ENCODE measurements around the gene NR1D2. TPM values are rescaled to one million over a fixed set of nuclear protein-coding genes. Genes with fewer than 3 reads are reported as not detected.
A peak's percentile ranks its signal among the peaks of the same experiment; 100 is the strongest.

Gene NR1D2
- polyA plus RNA-seq, 2 of the 4 experiments (the other 2 are of a cell fraction) = 7.2 to 18.6 TPM

DNA sequence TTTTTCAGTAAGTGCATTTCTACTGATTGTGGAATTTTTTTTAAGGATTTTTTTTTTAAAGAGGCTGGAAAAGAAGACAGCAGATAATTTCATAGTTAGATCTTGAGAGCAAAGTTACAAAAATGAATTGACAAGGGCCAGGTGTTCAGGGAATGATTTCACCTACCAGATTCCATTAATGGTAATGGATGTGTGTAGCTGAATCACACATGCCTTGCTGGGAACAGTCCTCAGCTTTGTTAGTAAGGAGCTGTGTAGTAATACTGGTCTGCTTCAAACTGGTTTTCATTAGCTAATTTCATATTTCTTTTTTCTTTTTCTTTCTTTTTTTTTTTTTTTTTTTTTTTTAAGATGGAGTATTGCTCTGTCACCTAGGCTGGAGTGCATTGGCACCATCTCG is 16.0 kb downstream of the NR1D2 start:
- Histone ChIP-seq H3K4me3 (no peak overlapping the region), H3K9me3 (no peaks in the 10 kb centered on the region), H3K4me1 (peaks cover 46% of the 10 kb centered on the region), H3K4me2 (no peak overlapping the region), H3K27ac (peak overlapping the region in 1 of 2 experiments; percentile 51; a peak in 1 of 6 replicates)
- no peak for DNase-seq (ENCODE audit: low read depth in 1 of 2, low spot score in 1 of 2)
- WGBS (ENCODE audit: missing lambda C conversion rate) = 93% methylated on average over 1 of the region's 1 CpG
- no peak for FAIRE-seq
- no peak for ATAC-seq
- ChIA-PET CTCF (no interaction called here), POLR2A (interaction anchor here (0.6 to 2.7 kb wide), 6 partner anchors 10 to 282 kb away, joined by 3 to 8 read pairs (median 3); partner anchors contain the start of genes NKIRAS1 and RPL15)
- TF ChIP-seq FOSB (CRISPR knock-in tag; IDR thresholded peaks at IDR 0.05) = no peak
- no peak for TF ChIP-seq GATA3 (IDR thresholded peaks at IDR 0.05; ENCODE audit: borderline replicate concordance)
- TF ChIP-seq, protein P1, sequence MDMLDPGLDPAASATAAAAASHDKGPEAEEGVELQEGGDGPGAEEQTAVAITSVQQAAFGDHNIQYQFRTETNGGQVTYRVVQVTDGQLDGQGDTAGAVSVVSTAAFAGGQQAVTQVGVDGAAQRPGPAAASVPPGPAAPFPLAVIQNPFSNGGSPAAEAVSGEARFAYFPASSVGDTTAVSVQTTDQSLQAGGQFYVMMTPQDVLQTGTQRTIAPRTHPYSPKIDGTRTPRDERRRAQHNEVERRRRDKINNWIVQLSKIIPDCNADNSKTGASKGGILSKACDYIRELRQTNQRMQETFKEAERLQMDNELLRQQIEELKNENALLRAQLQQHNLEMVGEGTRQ (IDR thresholded peaks at IDR 0.05) = no peak
- TF ChIP-seq CBX2 (IDR thresholded peaks at IDR 0.05; ENCODE audit: borderline replicate concordance, low read depth) = no peak
- TF ChIP-seq TP53 (CRISPR knock-in tag; IDR thresholded peaks at IDR 0.05) = no peak
- no peak for TF ChIP-seq JUN (IDR thresholded peaks at IDR 0.05)
- TF ChIP-seq ZSCAN20 (CRISPR knock-in tag; IDR thresholded peaks at IDR 0.05) = no peak
- no peak for TF ChIP-seq CHD2 (IDR thresholded peaks at IDR 0.05; ENCODE audit: low read length, partially characterized antibody)
- TF ChIP-seq SREBF2 (IDR thresholded peaks at IDR 0.05) = no peak
- TF ChIP-seq ZNF302 (CRISPR knock-in tag; IDR thresholded peaks at IDR 0.05) = no peak
- no peak for TF ChIP-seq FOXS1 (CRISPR knock-in tag; IDR thresholded peaks at IDR 0.05)
- TF ChIP-seq SMC3 (IDR thresholded peaks at IDR 0.05) = no peak
- TF ChIP-seq KDM5A (IDR thresholded peaks at IDR 0.05) = no peak

DNA sequence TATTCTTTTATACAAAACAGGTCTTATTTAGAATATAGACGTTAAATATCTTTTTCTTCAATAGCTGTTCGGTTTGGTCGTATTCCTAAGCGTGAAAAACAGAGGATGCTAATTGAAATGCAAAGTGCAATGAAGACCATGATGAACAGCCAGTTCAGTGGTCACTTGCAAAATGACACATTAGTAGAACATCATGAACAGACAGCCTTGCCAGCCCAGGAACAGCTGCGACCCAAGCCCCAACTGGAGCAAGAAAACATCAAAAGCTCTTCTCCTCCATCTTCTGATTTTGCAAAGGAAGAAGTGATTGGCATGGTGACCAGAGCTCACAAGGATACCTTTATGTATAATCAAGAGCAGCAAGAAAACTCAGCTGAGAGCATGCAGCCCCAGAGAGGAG is 16.8 kb downstream of the NR1D2 start:
- CTCF ChIA-PET = interaction anchor here (0.9 to 1.2 kb wide), 2 partner anchors 11 to 128 kb away, joined by 3 read pairs; no protein-coding TSS in a partner anchor
- Histone ChIP-seq H3K9me3 (no peaks in the 10 kb centered on the region), H3K4me2 (no peak overlapping the region), H3K4me3 (no peak overlapping the region), H3K27ac (peak overlapping the region in 1 of 2 experiments; percentile 51; a peak in 1 of 6 replicates), H3K4me1 (peaks cover 46% of the 10 kb centered on the region)
- ATAC-seq = no peak
- POLR2A ChIA-PET = interaction anchor here (0.7 to 2.7 kb wide), 3 partner anchors 10 to 45 kb away, joined by 3 to 8 read pairs (median 3); partner anchors contain the start of genes NKIRAS1 and RPL15
- WGBS (ENCODE audit: missing lambda C conversion rate) = 90% methylated on average over 5 of the region's 5 CpGs
- FAIRE-seq = no peak
- DNase-seq (ENCODE audit: low read depth in 1 of 2, low spot score in 1 of 2) = no peak
- TF ChIP-seq FOXS1 (CRISPR knock-in tag; IDR thresholded peaks at IDR 0.05) = no peak
- TF ChIP-seq CBX2 (IDR thresholded peaks at IDR 0.05; ENCODE audit: borderline replicate concordance, low read depth) = no peak
- no peak for TF ChIP-seq CHD4 (IDR thresholded peaks at IDR 0.05; ENCODE audit: borderline replicate concordance)
- TF ChIP-seq, protein P2, sequence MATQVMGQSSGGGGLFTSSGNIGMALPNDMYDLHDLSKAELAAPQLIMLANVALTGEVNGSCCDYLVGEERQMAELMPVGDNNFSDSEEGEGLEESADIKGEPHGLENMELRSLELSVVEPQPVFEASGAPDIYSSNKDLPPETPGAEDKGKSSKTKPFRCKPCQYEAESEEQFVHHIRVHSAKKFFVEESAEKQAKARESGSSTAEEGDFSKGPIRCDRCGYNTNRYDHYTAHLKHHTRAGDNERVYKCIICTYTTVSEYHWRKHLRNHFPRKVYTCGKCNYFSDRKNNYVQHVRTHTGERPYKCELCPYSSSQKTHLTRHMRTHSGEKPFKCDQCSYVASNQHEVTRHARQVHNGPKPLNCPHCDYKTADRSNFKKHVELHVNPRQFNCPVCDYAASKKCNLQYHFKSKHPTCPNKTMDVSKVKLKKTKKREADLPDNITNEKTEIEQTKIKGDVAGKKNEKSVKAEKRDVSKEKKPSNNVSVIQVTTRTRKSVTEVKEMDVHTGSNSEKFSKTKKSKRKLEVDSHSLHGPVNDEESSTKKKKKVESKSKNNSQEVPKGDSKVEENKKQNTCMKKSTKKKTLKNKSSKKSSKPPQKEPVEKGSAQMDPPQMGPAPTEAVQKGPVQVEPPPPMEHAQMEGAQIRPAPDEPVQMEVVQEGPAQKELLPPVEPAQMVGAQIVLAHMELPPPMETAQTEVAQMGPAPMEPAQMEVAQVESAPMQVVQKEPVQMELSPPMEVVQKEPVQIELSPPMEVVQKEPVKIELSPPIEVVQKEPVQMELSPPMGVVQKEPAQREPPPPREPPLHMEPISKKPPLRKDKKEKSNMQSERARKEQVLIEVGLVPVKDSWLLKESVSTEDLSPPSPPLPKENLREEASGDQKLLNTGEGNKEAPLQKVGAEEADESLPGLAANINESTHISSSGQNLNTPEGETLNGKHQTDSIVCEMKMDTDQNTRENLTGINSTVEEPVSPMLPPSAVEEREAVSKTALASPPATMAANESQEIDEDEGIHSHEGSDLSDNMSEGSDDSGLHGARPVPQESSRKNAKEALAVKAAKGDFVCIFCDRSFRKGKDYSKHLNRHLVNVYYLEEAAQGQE (IDR thresholded peaks at IDR 0.05) = no peak
- no peak for TF ChIP-seq EHMT2 (IDR thresholded peaks at IDR 0.05; ENCODE audit: low read depth)
- no peak for TF ChIP-seq TFCP2L1 (CRISPR knock-in tag; IDR thresholded peaks at IDR 0.05)
- no peak for TF ChIP-seq POLR2A (IDR thresholded peaks at IDR 0.05; ENCODE audit: low read length)

DNA sequence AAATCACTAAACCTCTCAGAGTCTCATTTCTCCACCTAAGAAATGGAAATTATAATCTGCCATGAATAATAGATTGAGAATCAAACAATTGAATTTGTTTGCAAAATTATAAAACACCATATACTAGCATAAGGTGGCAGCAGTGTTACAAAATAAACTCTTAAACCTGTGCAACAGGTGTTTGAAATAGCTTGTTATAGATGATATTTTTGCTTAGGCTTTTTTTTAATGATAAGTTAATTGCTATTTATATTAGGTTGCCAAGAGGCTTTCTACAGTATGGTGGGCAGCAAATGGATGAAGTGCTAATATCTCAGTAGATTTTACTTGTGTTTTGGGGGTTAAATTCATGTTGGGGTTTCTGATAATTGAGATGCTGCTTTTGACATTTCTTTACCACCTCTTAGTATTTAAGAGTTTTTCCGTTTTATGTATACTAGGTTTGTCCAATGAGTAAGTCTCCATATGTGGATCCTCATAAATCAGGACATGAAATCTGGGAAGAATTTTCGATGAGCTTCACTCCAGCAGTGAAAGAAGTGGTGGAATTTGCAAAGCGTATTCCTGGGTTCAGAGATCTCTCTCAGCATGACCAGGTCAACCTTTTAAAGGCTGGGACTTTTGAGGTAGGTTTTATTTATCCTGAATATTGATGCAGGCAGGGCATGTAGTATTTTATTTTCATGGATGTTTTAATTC is 19.6 kb downstream of the NR1D2 start:
- FAIRE-seq = no peak
- H3K27ac ChIP-seq = peak overlapping the region; percentile 57 to 72; a peak in 2 of 6 replicates
- no peak for TF ChIP-seq POLR2AphosphoS2 (conservative IDR thresholded peaks at IDR 0.05; ENCODE audit: low read length)
- no peak for TF ChIP-seq EHMT2 (IDR thresholded peaks at IDR 0.05; ENCODE audit: low read depth)
- no peak for TF ChIP-seq RCOR1 (IDR thresholded peaks at IDR 0.05; ENCODE audit: low read depth, low read length)
- no peak for TF ChIP-seq PHF8 (IDR thresholded peaks at IDR 0.05; ENCODE audit: borderline replicate concordance, low read depth)
- TF ChIP-seq CHD4 (IDR thresholded peaks at IDR 0.05; ENCODE audit: borderline replicate concordance) = no peak
- TF ChIP-seq, protein P3, sequence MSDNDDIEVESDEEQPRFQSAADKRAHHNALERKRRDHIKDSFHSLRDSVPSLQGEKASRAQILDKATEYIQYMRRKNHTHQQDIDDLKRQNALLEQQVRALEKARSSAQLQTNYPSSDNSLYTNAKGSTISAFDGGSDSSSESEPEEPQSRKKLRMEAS (IDR thresholded peaks at IDR 0.05) = no peak
- no peak for TF ChIP-seq RNF2 (IDR thresholded peaks at IDR 0.05; ENCODE audit: borderline replicate concordance, low read depth)
- TF ChIP-seq NPAS2 (CRISPR knock-in tag; IDR thresholded peaks at IDR 0.05; ENCODE audit: borderline replicate concordance) = no peak
- TF ChIP-seq SREBF2 (IDR thresholded peaks at IDR 0.05) = no peak
- TF ChIP-seq GATA3 (IDR thresholded peaks at IDR 0.05; ENCODE audit: borderline replicate concordance) = no peak
- no peak for TF ChIP-seq JUN (IDR thresholded peaks at IDR 0.05)
- TF ChIP-seq NR3C1 (IDR thresholded peaks at IDR 0.05) = no peak
- no peak for TF ChIP-seq MYC (IDR thresholded peaks at IDR 0.05; ENCODE audit: borderline replicate concordance, low read length)
- no peak for TF ChIP-seq RARB (CRISPR knock-in tag; IDR thresholded peaks at IDR 0.05)
- TF ChIP-seq BHLHE40 (IDR thresholded peaks at IDR 0.05; ENCODE audit: low read depth, low read length) = no peak
- no peak for TF ChIP-seq POLR2A (IDR thresholded peaks at IDR 0.05; ENCODE audit: low read length)

More for the DNA sequence above, 19.6 kb downstream of the NR1D2 start:
- Histone ChIP-seq H3K9me3 (no peaks in the 10 kb centered on the region), H3K4me3 (no peak overlapping the region), H3K4me1 (peaks cover 43% of the 10 kb centered on the region), H3K4me2 (no peak overlapping the region)
- WGBS (ENCODE audit: missing lambda C conversion rate) = 90% methylated on average over 3 of the region's 3 CpGs
- ATAC-seq (no peak), DNase-seq (ENCODE audit: low read depth in 1 of 2, low spot score in 1 of 2) (no peak)
- POLR2A ChIA-PET = interaction anchor here (1.4 kb wide), 1 partner anchor 48 kb away, joined by 3 read pairs; the partner anchor contains the start of genes NKIRAS1 and RPL15
- CTCF ChIA-PET = interaction anchor here (1.3 kb wide), 1 partner anchor 24 kb away, joined by 4 read pairs; no protein-coding TSS in a partner anchor

All from A549 (cell line).